Hematopoietic multipotent progenitor cell treated with erythropoietin and hydrocortisone succinate and interleukin-3 and kit ligand, for 17 days (in vitro differentiated cells): ENCODE measurements around the gene CACNB4.
"Not testable (repeated sequence)": the region's sequence is repeated elsewhere in the genome, so short reads cannot be mapped to it uniquely, and the experiment has no call there.

Experiments used
- DNase-seq: peaks from one replicate; pipeline ENCODE4 v3.0.0-alpha.2; 2015; ENCODE audit warnings: low spot score

CACNB4 gene

GRCh38 chr2:151904807-151905206 lies 194.0 kb downstream of the CACNB4 start:
- no peak for DNase-seq

- DNase-seq, result no peak
Measured at GRCh38 chr2:151904021-151904420, 194.8 kb downstream of the CACNB4 start.

- DNase-seq, result no peak
Measured at GRCh38 chr2:151902829-151903228, 196.0 kb downstream of the CACNB4 start.

GRCh38 chr2:151900331-151900730 lies 198.5 kb downstream of the CACNB4 start:
- no peak for DNase-seq

- DNase-seq, result no peak
Measured at GRCh38 chr2:151899156-151899555, 199.7 kb downstream of the CACNB4 start.

- no peak for DNase-seq
Measured at GRCh38 chr2:151891566-151892194, 207.2 kb downstream of the CACNB4 start.

GRCh38 chr2:151887164-151887563 lies 211.7 kb downstream of the CACNB4 start:
- no peak for DNase-seq

- DNase-seq, result no peak
Measured at GRCh38 chr2:151886241-151886640, 212.6 kb downstream of the CACNB4 start.

- DNase-seq, result no peak
Measured at GRCh38 chr2:151882786-151883445, 215.9 kb downstream of the CACNB4 start.

- no peak for DNase-seq
Measured at GRCh38 chr2:151881342-151881741, 217.5 kb downstream of the CACNB4 start.

GRCh38 chr2:151880586-151880985 lies 218.3 kb downstream of the CACNB4 start:
- no peak for DNase-seq

GRCh38 chr2:151878655-151879563 lies 219.9 kb downstream of the CACNB4 start:
- no peak for DNase-seq

- no peak for DNase-seq
Measured at GRCh38 chr2:151878204-151878603, 220.6 kb downstream of the CACNB4 start.

- DNase-seq, result not testable (repeated sequence)
Measured at GRCh38 chr2:151875631-151876030, 223.2 kb downstream of the CACNB4 start.

GRCh38 chr2:151872463-151872862 lies 226.4 kb downstream of the CACNB4 start:
- DNase-seq, result no peak

- DNase-seq, result no peak
Measured at GRCh38 chr2:151869291-151869690, 229.6 kb downstream of the CACNB4 start.

- DNase-seq, result no peak
Measured at GRCh38 chr2:151862700-151863099, 236.1 kb downstream of the CACNB4 start.

GRCh38 chr2:151861174-151861573 lies 237.7 kb downstream of the CACNB4 start:
- no peak for DNase-seq

- DNase-seq, result no peak
Measured at GRCh38 chr2:151860613-151861146, 238.2 kb downstream of the CACNB4 start.

GRCh38 chr2:151860210-151860609 lies 238.6 kb downstream of the CACNB4 start:
- no peak for DNase-seq

- DNase-seq, result no peak
Measured at GRCh38 chr2:151857650-151858049, 241.2 kb downstream of the CACNB4 start.

GRCh38 chr2:151855111-151855510 lies 243.7 kb downstream of the CACNB4 start:
- no peak for DNase-seq
